Endodermal cell (in vitro differentiated cells): ENCODE results near the gene TTLL1. TPM values are rescaled to one million over a fixed set of nuclear protein-coding genes. Genes with fewer than 3 reads are reported as not detected.

ENCODE experiments used
- DNase-seq: peaks from one replicate; pipeline ENCODE4 v3.0.0-alpha.2; 2017
- H3K27ac ChIP-seq: 2 replicates; pipeline ENCODE4 v1.5.1; 2013; ENCODE audit warnings: mild to moderate bottlenecking, low read depth, low read length, moderate library complexity
- H3K27me3 ChIP-seq: 2 replicates; pipeline ENCODE4 v1.6.1; 2013; ENCODE audit warnings: mild to moderate bottlenecking, low read length, moderate library complexity; ENCODE audit not compliant: insufficient read depth, control insufficient read depth, poor library complexity, severe bottlenecking
- H3K36me3 ChIP-seq: 2 replicates; pipeline ENCODE4 v1.7.0; 2013; ENCODE audit warnings: mild to moderate bottlenecking, low read length, moderate library complexity; ENCODE audit not compliant: control insufficient read depth, insufficient read depth
- H3K4me1 ChIP-seq: one replicate; pipeline ENCODE4 v1.7.0; 2013; ENCODE audit warnings: low read length; ENCODE audit not compliant: control insufficient read depth, insufficient read depth
- H3K4me3 ChIP-seq: 2 replicates; pipeline ENCODE4 v1.5.1; 2013; ENCODE audit warnings: mild to moderate bottlenecking, low read length, moderate library complexity
- H3K9ac ChIP-seq: 2 replicates; pipeline ENCODE4 v1.6.1; 2013; ENCODE audit warnings: mild to moderate bottlenecking, low read length, moderate library complexity; ENCODE audit not compliant: poor library complexity, severe bottlenecking; ENCODE audit errors: extremely low read depth
- H3K9me3 ChIP-seq: 2 replicates; pipeline ENCODE4 v1.6.1; 2013; ENCODE audit warnings: mild to moderate bottlenecking, low read length, moderate library complexity; ENCODE audit not compliant: control insufficient read depth
- H3K27ac Mint-ChIP-seq: 2 replicates; pipeline ENCODE4 v1.8.0; 2020; ENCODE audit warnings: mixed read lengths
- H3K27me3 Mint-ChIP-seq: 2 replicates; pipeline ENCODE4 v1.8.0; 2021; ENCODE audit warnings: mild to moderate bottlenecking, mixed read lengths; ENCODE audit not compliant: insufficient read depth
- H3K36me3 Mint-ChIP-seq: 2 replicates; pipeline ENCODE4 v1.8.0; 2020; ENCODE audit warnings: low read depth, mixed read lengths
- H3K4me1 Mint-ChIP-seq: 2 replicates; pipeline ENCODE4 v1.8.0; 2020; ENCODE audit warnings: mixed read lengths
- H3K4me3 Mint-ChIP-seq: 2 replicates; pipeline ENCODE4 v1.8.0; 2020; ENCODE audit warnings: mild to moderate bottlenecking, moderate library complexity, mixed read lengths
- H3K9me3 Mint-ChIP-seq: 2 replicates; pipeline ENCODE4 v1.8.0; 2020; ENCODE audit warnings: mild to moderate bottlenecking, mixed read lengths
- WGBS, 2 experiments: methylation state at CpG; one replicate each; pipeline versions ENCODE4 v1.1.5 to v1.1.7; 2013; ENCODE audit warnings: missing lambda C conversion rate in 2 of 2, mixed read lengths in 1 of 2; ENCODE audit not compliant: insufficient coverage in 1 of 2, insufficient read length in 1 of 2; 5-methylcytosine and 5-hydroxymethylcytosine counted together
- total RNA-seq, 2 donors: library from RNA; stranded (reverse); fragmentation: NEBNext Ultra II Directional in 1 of 2; extraction: Animal tissue kit (Norgen Biotek cat#: 25700) in 1 of 2; gene quantifications; 2 replicates in 1 of 2; 3 replicates in 1 of 2; pipeline ENCODE4 v1.2.1, GENCODE V29; 2021
- TF ChIP-seq, protein P1 (sequence below): fragments of 200-600 bp; sonication (generic); conservative IDR thresholded peaks from 2 replicates; pipeline ENCODE4 v1.5.0; 2021; ENCODE audit warnings: antibody characterized with exemption, mild to moderate bottlenecking

The TTLL1 gene
- total RNA-seq, 2 donors from 2014 or later = 6.9 to 10.4 TPM

DNA sequence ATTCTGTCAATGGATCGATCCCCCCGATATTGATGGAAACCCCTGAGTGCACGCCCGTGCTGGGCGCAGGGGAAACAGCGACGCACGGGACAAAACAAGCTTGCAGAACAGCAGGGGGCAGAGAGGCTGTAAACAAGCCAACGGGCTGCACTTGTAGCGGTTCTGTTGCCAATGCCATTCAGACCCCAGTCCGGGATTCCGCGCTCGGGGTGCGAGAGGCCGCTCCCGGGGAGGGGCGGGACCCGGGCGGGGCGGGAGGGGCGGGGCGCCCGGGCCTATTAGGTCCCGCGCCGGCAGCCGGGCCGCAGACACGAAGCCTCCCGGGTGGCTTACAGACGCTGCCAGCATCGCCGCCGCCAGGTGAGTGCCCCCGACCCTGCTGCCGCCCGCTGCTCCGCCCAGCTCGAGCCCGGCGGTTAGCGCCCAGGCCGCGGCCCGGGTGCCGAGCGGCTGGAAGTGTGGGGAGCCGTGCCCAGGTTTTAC is 21.3 kb upstream of the TTLL1 start, which contains the start of gene BIK:
TSS of gene BIK (plus strand) at position 307 of the 483 bp plus-strand sequence. CDS start 13,273 bp downstream, outside the sequence.
- peaks cover 33% of the 10 kb centered on the region for H3K27me3 ChIP-seq
- H3K9ac ChIP-seq = no peak within 1 kb of the TSS
- Mint-ChIP-seq H3K4me3 (peak within 1 kb of the TSS; percentile 60), H3K27ac (peak within 1 kb of the TSS; percentile 80), H3K36me3 (no peaks in the 10 kb centered on the region), H3K9me3 (no peaks in the 10 kb centered on the region), H3K4me1 (peaks cover 18% of the 10 kb centered on the region), H3K27me3 (peaks cover 31% of the 10 kb centered on the region)
- WGBS, 2 experiments = 0 to 1% methylated on average over 37 to 49 of the region's 49 CpGs
- no peaks in the 10 kb centered on the region for H3K9me3 ChIP-seq
- no peaks in the 10 kb centered on the region for H3K36me3 ChIP-seq
- DNase-seq = peak; percentile 92
- H3K4me3 ChIP-seq = peak within 1 kb of the TSS; percentile 81
- no peak within 1 kb of the TSS for H3K27ac ChIP-seq
- peaks cover 2% of the 10 kb centered on the region for H3K4me1 ChIP-seq
- TF ChIP-seq, protein P1, sequence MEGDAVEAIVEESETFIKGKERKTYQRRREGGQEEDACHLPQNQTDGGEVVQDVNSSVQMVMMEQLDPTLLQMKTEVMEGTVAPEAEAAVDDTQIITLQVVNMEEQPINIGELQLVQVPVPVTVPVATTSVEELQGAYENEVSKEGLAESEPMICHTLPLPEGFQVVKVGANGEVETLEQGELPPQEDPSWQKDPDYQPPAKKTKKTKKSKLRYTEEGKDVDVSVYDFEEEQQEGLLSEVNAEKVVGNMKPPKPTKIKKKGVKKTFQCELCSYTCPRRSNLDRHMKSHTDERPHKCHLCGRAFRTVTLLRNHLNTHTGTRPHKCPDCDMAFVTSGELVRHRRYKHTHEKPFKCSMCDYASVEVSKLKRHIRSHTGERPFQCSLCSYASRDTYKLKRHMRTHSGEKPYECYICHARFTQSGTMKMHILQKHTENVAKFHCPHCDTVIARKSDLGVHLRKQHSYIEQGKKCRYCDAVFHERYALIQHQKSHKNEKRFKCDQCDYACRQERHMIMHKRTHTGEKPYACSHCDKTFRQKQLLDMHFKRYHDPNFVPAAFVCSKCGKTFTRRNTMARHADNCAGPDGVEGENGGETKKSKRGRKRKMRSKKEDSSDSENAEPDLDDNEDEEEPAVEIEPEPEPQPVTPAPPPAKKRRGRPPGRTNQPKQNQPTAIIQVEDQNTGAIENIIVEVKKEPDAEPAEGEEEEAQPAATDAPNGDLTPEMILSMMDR = no peak

DNA sequence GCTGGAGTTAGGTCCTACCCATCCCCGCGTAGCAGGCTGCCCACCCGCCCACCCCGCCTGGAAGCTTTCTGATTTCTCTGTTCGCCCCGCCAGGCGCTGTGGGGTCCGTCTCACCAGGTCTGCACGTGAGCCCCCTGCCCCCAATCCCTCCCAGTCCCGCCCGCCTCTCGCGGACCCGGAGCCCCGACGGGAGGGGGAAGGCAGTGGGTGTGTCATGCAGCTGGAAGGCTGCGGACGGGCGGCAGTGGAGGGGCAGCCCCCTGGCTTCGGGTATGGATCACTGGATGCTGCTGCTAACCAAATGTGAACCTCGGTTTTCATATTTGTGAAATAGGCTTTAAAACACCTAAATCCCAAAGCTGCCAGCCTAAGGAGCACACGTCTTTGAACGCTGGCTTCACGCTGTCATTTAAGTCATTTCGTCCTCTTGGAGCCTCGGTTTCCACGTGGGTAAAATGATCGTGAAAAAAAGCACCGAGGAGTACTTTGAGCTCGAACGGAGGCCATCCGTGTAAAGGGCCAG is 20.8 kb upstream of the TTLL1 start:
- DNase-seq = peak; percentile 79
- Histone ChIP-seq H3K9ac (no peak overlapping the region), H3K9me3 (no peaks in the 10 kb centered on the region), H3K4me3 (peak overlapping the region; percentile 81), H3K4me1 (peaks cover 2% of the 10 kb centered on the region), H3K36me3 (no peaks in the 10 kb centered on the region), H3K27ac (no peak overlapping the region), H3K27me3 (peaks cover 33% of the 10 kb centered on the region)
- WGBS, 2 experiments = 1 to 5% methylated on average over 16 to 31 of the region's 32 CpGs
- H3K9me3 Mint-ChIP-seq = no peaks in the 10 kb centered on the region
- peaks cover 16% of the 10 kb centered on the region for H3K4me1 Mint-ChIP-seq
- peak overlapping the region; percentile 80 for H3K27ac Mint-ChIP-seq
- H3K36me3 Mint-ChIP-seq = no peaks in the 10 kb centered on the region
- peak overlapping the region; percentile 60 for H3K4me3 Mint-ChIP-seq
- TF ChIP-seq, protein P1 = no peak
- peaks cover 31% of the 10 kb centered on the region for H3K27me3 Mint-ChIP-seq

DNA sequence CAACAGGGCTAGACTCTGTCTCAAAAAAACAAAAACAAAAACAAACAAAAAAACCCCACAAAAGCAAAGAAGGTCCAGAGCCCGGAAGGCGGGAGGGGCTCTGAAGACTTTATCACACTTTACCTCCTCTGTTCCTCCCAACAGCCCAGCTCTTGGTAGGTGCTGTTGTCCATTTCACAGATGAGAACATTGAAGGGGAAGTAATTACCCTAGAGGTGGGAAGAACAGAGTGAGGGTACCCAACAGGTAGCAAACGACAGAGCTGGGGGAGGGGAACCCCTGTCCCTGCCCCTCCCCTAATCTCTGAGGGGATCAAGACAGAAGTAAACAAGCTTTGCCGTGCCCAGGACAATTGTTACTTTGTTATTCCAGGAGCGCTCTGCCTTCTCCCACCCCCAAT is 20.3 kb upstream of the TTLL1 start:
- Histone ChIP-seq H3K9me3 (no peaks in the 10 kb centered on the region), H3K4me3 (no peak overlapping the region), H3K27ac (no peak overlapping the region), H3K36me3 (no peaks in the 10 kb centered on the region), H3K27me3 (peaks cover 33% of the 10 kb centered on the region), H3K9ac (no peak overlapping the region), H3K4me1 (peaks cover 2% of the 10 kb centered on the region)
- Mint-ChIP-seq H3K27me3 (peaks cover 31% of the 10 kb centered on the region), H3K9me3 (no peaks in the 10 kb centered on the region), H3K4me3 (peak overlapping the region; percentile 60), H3K4me1 (peaks cover 13% of the 10 kb centered on the region), H3K27ac (no peak overlapping the region), H3K36me3 (no peaks in the 10 kb centered on the region)
- 46% methylated on average over 5 of the region's 5 CpGs; no CpG with 5 or more reads in 1 of the 2 experiments for WGBS, 2 experiments
- TF ChIP-seq, protein P1 = no peak
- no peak for DNase-seq
